Sigmoid colon (tissue), 7 donors: ENCODE data around the gene RPS6KA2. TPM values are rescaled to one million over a fixed set of nuclear protein-coding genes. Genes with fewer than 3 reads are reported as not detected.

Source experiments
- DNase-seq: peaks from one replicate; pipeline ENCODE4 v3.0.0-alpha.2; 2019
- H3K27ac ChIP-seq, 4 donors: fragments of 200-600 bp; sonication (generic); one replicate each; pipeline ENCODE4 v1.5.1; 2016 to 2019; ENCODE audit warnings: mild to moderate bottlenecking in 1 of 4
- H3K27me3 ChIP-seq, 3 donors: fragments of 200-600 bp; sonication (generic); one replicate each; pipeline ENCODE4 v1.5.1; 2019; ENCODE audit warnings: mild to moderate bottlenecking in 1 of 3
- H3K36me3 ChIP-seq, 4 donors: fragments of 200-600 bp; sonication (generic); one replicate each; pipeline ENCODE4 v1.5.1; 2016 to 2019
- H3K4me1 ChIP-seq, 4 donors: fragments of 200-600 bp; sonication (generic); one replicate each; pipeline ENCODE4 v1.5.1; 2017 to 2019
- H3K4me3 ChIP-seq, 4 donors: fragments of 200-600 bp; sonication (generic); one replicate each; pipeline ENCODE4 v1.5.1; 2017 to 2019; ENCODE audit warnings: mild to moderate bottlenecking in 2 of 4, moderate library complexity in 1 of 4
- H3K9me3 ChIP-seq, 4 donors: fragments of 200-600 bp in 3 of 4; sonication (generic) in 3 of 4; one replicate each; pipeline versions ENCODE4 v1.5.1 to v1.6.1; 2013 to 2019
- CTCF ChIP-seq, 4 experiments: fragments of 450-650 bp in 3 of 4; fragments of 200-600 bp in 1 of 4; IDR thresholded peaks; one replicate each; pipeline ENCODE4 v1.5.1; 2016 to 2019; ENCODE audit warnings: antibody characterized with exemption in 4 of 4, mild to moderate bottlenecking in 3 of 4, moderate library complexity in 2 of 4
- EP300 ChIP-seq, 4 donors: sonication (generic); formaldehyde crosslinking; IDR thresholded peaks; one replicate each; pipeline ENCODE4 v1.6.1; 2017; ENCODE audit warnings: antibody characterized with exemption in 4 of 4
- POLR2A ChIP-seq, 2 donors: fragments of 450-650 bp; IDR thresholded peaks; one replicate each; pipeline ENCODE4 v1.6.1; 2016; ENCODE audit warnings: antibody characterized with exemption in 2 of 2, mild to moderate bottlenecking in 2 of 2, moderate library complexity in 2 of 2
- POLR2AphosphoS5 ChIP-seq, 4 donors: sonication (generic); formaldehyde crosslinking; IDR thresholded peaks; one replicate each; pipeline ENCODE4 v1.6.1; 2017; ENCODE audit warnings: antibody characterized with exemption in 4 of 4
- WGBS, 2 donors: extraction: QIAGEN DNeasy Blood & Tissue Kit; methylation state at CpG; one replicate each; pipeline ENCODE4 v1.1.7; 2013; 5-methylcytosine and 5-hydroxymethylcytosine counted together
- intact Hi-C: fragments of 100-400 bp; cut with DNase I; formaldehyde crosslinking; loops from one replicate; pipeline ENCODE4 v1.15.1; 2023
- polyA plus RNA-seq, 3 donors: library from polyadenylated mRNA; stranded (reverse); fragments of 200-250 nt; gene quantifications; one replicate each; pipeline ENCODE4 v1.2.3, GENCODE V29; 2013
- total RNA-seq, 4 donors: library from RNA; depleted of rRNA; stranded (reverse); fragments of >200 nt; gene quantifications; one replicate each; pipeline ENCODE4 v1.1.0, GENCODE V29; 2016
- donor health status: healthy with polysubstance abuse.
- donor health status: Bipolar disorder and iron deficiency.
- donor health status: healthy.

RPS6KA2 gene
- total and polyA plus RNA-seq, 7 donors = 6.5 to 44.7 (median 27.8) TPM

GRCh38 chr6:166500246-166500645 is 126.8 kb downstream of the RPS6KA2 start:
- no peaks in the 10 kb centered on the region for H3K4me1 ChIP-seq
- H3K27ac ChIP-seq = no peak overlapping the region
- H3K4me3 ChIP-seq = no peak overlapping the region
- WGBS, 2 donors = 84 to 88% methylated on average over 7 of the region's 7 CpGs
- H3K9me3 ChIP-seq = no peaks in the 10 kb centered on the region
- TF ChIP-seq CTCF (IDR thresholded peaks at IDR 0.05) (no peak), EP300 (IDR thresholded peaks at IDR 0.05) (no peak), POLR2A (IDR thresholded peaks at IDR 0.05) (no peak), POLR2AphosphoS5 (IDR thresholded peaks at IDR 0.05) (no peak)
- intact Hi-C loops = no loop called here
- peak; percentile 46 for DNase-seq
- no peaks in the 10 kb centered on the region for H3K27me3 ChIP-seq
- peaks cover 0 to 72% (median 4%) of the 10 kb centered on the region in 4 donors for H3K36me3 ChIP-seq

- no peak overlapping the region for H3K4me3 ChIP-seq
- H3K27ac ChIP-seq = no peak overlapping the region
- 88 to 92% methylated on average over 7 of the region's 7 CpGs for WGBS, 2 donors
- no peaks in the 10 kb centered on the region for H3K9me3 ChIP-seq
- peaks cover 0 to 75% (median 6%) of the 10 kb centered on the region in 4 donors for H3K36me3 ChIP-seq
- TF ChIP-seq CTCF (IDR thresholded peaks at IDR 0.05) (no peak), EP300 (IDR thresholded peaks at IDR 0.05) (no peak), POLR2AphosphoS5 (IDR thresholded peaks at IDR 0.05) (no peak), POLR2A (IDR thresholded peaks at IDR 0.05) (no peak)
- intact Hi-C loops = no loop called here
- H3K27me3 ChIP-seq = no peaks in the 10 kb centered on the region
- peak; percentile 37 for DNase-seq
- no peaks in the 10 kb centered on the region for H3K4me1 ChIP-seq
Observed at GRCh38 chr6:166499350-166500163, 127.5 kb downstream of the RPS6KA2 start.

GRCh38 chr6:166498661-166499349 is 128.2 kb downstream of the RPS6KA2 start:
- peak; percentile 53 for DNase-seq
- intact Hi-C loops = no loop called here
- Histone ChIP-seq H3K27ac (no peak overlapping the region), H3K9me3 (no peaks in the 10 kb centered on the region), H3K4me1 (no peaks in the 10 kb centered on the region), H3K36me3 (peaks cover 0 to 73% (median 6%) of the 10 kb centered on the region in 4 donors), H3K27me3 (no peaks in the 10 kb centered on the region), H3K4me3 (no peak overlapping the region)
- no peak for TF ChIP-seq EP300 (IDR thresholded peaks at IDR 0.05)
- 95% methylated on average over 23 of the region's 23 CpGs for WGBS, 2 donors

- no peaks in the 10 kb centered on the region for H3K27me3 ChIP-seq
- H3K4me1 ChIP-seq = no peaks in the 10 kb centered on the region
- H3K9me3 ChIP-seq = no peaks in the 10 kb centered on the region
- WGBS, 2 donors = 93 to 98% methylated on average over 25 of the region's 25 CpGs
- no peak for DNase-seq
- H3K27ac ChIP-seq = no peak overlapping the region
- H3K36me3 ChIP-seq = peaks cover 0 to 73% (median 7%) of the 10 kb centered on the region in 4 donors
- no peak overlapping the region for H3K4me3 ChIP-seq
- intact Hi-C loops = no loop called here
- TF ChIP-seq POLR2A (IDR thresholded peaks at IDR 0.05) = no peak
- no peak for TF ChIP-seq POLR2AphosphoS5 (IDR thresholded peaks at IDR 0.05)
- TF ChIP-seq CTCF (IDR thresholded peaks at IDR 0.05) = no peak
- no peak for TF ChIP-seq EP300 (IDR thresholded peaks at IDR 0.05)
Observed at GRCh38 chr6:166498228-166498627, 128.8 kb downstream of the RPS6KA2 start.
